NCI-H1417 (cell line): Measurements from ENCODE around the gene LSM3.

Experiments used
- DNase-seq, 3 experiments: peaks; one replicate each; lab custom pipeline; 2025; lab: John Stamatoyannopoulos, UW

The LSM3 gene

DNA sequence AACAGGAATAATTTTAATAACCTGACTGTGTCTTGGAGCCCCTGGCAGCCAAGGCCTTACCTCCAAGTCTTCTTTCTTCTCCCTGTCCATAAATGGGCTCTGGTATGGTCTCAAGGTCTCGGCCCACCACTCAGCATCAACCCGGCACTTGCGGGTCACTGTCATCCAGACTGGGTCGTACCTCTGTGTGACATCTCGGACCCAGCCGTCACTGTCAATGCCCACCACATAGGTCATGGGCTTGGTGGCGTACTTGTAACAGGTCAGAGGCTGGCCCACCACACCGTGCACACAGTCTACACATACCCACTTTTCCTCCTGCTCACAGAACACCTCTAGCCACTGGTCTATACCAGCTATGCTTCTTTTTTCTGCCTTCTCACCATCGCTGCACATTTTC is 20.7 kb upstream of the LSM3 start:
- no peak for DNase-seq

- no peak for DNase-seq
Observed at GRCh38 chr3:14158370-14158769, 20.2 kb upstream of the LSM3 start.

DNA sequence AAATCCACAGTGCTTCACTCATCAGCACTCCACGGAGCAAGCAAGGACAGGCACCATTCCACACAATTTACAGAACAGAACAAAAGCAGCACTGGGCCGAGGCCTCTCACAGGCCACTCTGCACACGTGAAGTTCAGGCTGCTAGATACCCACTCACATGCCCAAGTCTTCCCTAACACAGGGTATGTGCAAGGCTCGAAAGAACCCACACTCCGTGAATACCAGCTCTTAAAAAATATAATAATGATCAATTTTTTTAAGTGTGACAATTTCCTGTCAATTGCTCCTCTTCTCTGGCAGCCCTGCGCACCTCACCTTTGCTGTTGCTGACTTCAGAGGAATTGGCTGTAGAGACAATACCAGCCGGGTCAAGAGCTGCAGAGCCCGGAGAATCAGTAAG is 19.2 kb upstream of the LSM3 start:
- DNase-seq = no peak

DNA sequence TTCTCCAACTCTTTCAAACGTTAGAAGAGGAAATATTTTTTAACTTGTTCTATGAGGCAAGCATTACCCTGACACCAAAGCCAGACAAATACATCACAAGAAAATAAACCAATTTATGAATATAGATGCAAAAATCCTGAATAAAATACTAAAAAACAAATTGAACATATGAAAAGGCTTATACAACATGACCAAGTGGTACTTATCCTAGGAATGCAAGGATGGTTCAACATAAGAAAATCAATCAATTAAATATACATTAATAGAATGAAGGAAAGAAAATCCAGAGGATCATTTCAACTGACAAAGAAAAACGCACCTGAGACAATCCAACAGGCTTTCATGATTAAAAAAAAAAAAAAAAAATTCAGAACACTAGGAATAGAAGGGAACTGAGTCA is 17.3 kb upstream of the LSM3 start:
- no peak for DNase-seq

GRCh38 chr3:14162178-14162577 is 16.4 kb upstream of the LSM3 start:
- no peak for DNase-seq

DNA sequence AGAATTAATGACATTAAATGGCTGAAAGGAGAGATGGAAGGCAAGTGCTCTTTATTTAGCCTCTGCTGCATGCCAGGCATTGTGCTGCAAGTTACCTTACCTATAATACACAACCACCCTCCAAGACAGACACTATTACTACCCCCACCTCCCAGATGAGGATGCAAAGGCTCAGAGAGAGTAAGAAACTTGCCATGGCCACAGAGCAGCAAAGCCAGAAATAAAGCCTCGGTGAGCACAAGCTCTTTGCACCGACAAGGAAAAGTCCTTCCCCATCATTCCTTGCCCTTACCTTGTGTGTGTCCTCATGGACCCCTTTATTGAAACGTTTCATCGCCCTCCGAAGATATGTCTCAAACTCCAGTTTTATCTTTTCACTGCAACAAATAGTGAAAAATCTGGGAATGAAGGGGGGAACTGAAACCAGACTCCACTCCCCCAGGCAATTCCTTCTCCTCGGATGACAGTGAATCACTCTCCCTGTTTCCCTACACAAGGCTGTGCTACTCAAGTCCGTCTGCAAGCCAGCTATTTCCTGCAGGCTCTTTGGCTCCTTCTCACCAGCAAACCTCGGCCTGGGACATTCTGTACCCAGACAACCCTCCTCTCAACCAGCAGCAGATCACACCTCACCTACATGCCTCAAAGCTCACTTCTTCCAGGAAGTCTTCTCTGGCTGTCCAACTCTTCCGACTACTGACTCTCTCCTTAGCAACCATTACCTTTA is 11.6 kb upstream of the LSM3 start:
- DNase-seq = no peak

DNA sequence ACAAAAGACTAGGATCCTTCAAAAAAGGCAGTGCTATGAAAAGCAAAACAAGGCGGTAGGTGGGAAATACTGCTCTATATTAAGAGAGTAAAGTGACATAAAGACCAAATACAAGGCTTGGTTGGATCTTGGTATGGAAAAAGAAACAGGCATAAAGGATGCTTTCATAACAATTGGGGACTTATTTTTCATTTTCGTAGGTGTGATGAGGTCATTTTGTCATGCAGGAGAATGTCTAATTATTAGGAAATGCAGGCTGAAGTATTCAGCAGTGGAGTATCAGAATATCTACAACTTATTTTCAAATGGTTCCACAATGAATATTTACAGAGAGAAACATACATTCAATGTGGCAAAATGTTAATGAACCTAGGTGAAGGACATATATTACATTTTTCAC is 9.2 kb upstream of the LSM3 start:
- DNase-seq = no peak

DNA sequence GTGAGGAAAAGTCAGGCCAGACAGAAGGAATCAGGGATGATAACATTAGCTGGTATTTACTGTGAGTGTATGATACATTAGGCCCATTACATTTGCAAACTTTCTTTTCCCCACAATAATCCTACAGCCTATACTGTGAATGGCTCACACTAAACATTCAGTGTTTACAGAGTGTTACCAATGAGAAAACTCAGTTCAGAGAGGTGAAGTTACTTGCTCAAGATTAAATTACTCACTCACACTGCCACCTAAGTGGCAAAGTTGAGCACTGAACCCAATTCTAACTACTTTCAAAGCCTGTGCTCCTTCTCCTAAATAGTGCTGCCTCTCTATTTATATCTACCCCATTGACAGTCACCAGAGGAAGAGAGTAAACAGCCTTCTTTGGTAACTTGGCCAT is 8.7 kb upstream of the LSM3 start:
- DNase-seq = no peak

- no peak for DNase-seq
Observed at GRCh38 chr3:14170531-14171159, 8.0 kb upstream of the LSM3 start.

GRCh38 chr3:14172496-14172895 is 6.1 kb upstream of the LSM3 start:
- no peak for DNase-seq

DNA sequence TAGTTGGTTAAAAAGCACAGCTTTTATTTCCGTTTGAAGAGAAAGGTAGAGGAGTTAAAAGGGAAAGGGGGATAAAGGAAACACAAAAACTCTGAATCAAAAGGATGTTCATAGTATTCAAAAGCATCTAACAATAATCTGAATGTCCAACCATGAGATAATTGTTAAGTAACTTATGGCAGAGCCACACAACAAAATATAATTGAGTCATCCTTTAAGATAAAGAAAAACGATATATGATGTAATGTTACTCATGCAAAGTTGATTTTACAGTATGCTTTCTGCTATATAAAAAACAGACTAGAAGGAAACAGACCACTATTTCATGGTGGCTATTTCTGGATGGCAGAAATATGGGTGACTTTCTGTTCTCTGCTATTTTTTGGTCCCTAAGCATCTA is 4.1 kb upstream of the LSM3 start:
- DNase-seq = no peak

DNA sequence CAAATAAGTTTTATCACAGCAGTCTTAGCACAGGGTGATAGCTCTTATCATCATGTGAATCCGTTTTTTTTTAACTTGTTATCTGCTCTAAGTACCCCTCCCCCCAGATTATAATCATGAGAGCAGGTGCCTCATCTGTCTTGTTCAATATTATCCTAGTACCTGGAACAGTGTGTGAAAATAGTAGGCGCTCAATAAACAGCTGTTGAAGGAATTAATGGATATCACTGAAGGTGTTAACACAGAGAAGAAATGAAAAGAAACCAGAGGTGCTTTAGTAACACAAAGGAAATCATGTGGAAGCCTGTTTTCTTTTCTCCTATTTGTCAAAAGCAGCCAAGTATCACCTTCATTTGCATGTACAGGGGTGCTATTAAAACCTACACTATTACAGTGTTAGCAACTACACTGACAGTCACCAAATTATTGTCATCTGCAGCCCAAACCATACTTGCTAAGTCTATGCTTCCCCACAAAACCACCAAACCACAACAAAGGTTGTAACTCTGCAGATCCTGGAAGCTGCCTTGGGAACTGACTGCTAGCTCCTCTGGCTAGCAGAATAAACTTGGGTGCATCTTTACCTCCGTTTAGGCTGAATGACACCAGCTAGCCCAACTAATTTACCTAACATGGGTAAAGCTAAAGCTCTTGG is 3.1 kb upstream of the LSM3 start:
- DNase-seq = no peak

GRCh38 chr3:14177580-14178246 is 904 bp upstream of the LSM3 start:
- no peak for DNase-seq

GRCh38 chr3:14179114-14179465 is 473 bp downstream of the LSM3 start:
- no peak for DNase-seq

DNA sequence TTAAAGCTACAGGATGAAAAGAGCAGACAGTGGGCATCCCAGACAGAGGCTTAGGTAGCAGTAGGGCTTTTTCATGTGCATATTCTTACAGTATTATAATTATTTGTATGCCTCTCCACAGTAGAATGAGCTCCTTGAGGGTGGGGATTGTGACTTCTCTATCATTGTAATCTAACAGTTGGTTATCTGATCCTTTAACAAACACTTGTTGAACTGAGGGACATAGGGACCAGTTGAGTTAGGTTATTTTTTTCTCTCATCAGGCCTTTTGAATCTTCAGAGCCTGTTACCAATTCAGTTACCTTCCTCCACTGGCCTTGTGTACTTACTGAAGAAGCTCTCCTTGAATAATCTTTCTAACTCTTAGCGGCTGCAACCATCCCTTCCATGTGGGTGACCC is 1.2 kb downstream of the LSM3 start:
- no peak for DNase-seq

DNA sequence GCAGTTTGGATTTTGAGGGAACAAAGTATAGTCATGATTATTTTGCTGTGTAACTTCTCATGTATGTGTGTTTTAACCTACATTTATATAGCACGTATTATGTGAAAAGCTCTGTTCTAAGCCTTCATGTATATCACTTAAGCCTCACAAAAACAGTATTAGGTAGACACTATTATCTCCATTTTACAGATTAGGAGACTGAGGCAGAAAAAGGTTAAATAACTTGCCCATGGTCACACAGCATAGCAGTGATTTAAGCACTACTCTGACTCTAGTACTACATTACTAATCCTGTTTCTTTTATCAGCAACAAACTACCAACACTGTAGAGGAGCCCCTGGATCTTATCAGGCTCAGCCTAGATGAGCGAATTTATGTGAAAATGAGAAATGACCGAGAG is 2.6 kb downstream of the LSM3 start:
- DNase-seq = no peak

- no peak for DNase-seq
Observed at GRCh38 chr3:14183015-14183577, 4.5 kb downstream of the LSM3 start.

GRCh38 chr3:14186854-14187458 is 8.3 kb downstream of the LSM3 start:
- no peak for DNase-seq

DNA sequence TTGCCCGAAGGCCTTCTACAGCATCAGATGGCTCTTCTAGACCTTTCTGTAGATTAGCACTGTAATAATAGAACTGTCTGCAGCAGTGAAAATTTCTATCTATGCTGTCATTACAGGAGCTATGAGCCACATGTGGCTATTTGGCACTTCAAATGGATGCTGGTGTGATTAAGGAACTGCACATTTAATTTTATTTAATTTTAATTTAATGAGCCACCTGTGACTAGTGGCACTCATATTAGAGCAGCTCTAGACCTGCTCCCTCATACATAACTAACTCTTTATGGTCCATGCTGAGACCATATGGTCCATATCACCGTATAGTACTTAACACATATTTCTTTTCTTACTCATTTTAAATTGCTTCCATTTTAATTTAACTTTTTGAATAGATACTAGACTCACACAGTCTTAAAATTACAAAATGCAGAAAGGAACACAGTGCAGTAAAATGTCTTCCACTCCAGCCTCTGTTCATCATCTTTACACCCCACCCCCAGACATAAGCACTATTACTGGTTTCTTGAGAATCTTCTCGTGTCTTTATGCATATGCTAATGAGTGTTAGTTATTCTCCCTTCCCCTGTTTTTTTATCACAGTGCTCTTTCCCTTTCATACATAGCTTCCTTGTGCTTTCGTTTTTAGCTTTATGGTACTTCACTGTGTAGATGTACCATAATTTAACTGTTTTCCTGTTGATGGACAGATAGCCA is 9.6 kb downstream of the LSM3 start:
- no peak for DNase-seq

- no peak for DNase-seq
Observed at GRCh38 chr3:14194865-14195264, 16.2 kb downstream of the LSM3 start.

GRCh38 chr3:14199641-14200040 is 21.0 kb downstream of the LSM3 start:
- no peak for DNase-seq

DNA sequence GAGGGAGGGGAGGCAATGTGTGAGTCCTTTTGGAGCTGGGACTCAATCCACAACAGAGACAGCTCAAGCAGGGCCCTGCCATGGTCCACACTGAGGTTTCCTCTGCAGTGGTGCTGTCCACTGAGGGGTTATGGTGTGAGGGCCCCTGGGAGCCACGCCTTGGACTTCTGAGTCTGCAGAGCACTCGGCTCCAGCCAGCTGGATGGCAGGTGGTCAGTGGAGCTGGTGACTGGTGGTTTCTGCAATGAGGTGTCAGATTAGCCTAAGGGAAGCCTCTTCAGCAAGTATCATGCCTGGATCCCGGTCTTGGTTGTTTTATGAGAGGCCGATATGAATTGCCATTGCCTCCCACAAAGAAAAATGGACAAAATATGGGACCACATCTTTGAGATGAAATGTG is 21.7 kb downstream of the LSM3 start:
- no peak for DNase-seq
